ENCODE data around the gene USB1. TPM values are rescaled to one million over a fixed set of nuclear protein-coding genes. Genes with fewer than 3 reads are reported as not detected.

Gene USB1
- total and polyA plus RNA-seq, 11 donors, result 20.3 to 61.9 (median 34.4) TPM

DNA sequence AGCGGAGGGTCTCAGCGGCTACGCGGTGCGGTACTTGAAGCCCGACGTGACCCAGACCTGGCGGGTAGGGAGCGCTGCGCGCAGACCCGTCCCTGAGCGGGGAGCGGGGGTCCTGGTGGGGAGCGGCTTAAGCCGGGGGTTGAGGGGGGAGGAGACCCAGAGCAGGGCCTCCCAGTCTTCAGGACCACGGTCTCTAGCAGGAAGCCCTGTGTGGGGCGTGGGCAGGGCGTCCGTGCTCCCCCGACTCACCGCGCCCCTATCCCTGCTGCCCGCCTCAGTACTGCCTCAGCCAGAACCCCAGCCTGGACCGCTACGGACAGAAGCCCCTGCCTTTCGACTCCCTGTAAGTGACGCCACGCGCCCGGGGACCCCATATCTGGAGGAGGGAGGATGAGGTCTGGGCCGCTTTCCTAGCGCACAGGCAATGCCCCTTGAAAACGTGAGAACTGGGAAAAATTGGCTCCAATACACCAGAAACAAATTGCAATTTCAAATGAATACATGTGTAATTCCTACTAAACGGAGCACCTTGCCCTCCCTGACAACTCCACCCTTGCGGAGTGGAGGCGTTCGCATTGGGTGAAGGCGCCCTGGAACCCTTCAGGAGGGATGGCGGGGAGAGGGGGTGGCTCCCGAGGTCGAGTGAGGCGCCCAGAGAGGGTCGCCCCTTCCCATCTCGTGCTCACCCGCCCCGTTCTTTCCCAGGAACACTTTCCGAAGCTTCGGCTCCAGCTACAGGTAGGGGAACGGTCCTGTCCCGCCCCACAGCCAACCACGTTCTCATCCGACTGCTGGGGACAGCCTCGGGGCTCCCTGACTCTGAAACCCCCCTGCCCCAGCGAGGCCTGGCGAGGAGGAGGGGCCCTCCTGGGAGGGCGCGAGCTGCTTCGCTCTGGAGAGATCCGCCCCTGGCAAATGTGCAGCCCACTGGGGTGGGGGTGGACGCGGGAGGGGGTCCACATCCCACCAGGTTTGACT is 15.7 kb upstream of the USB1 start:
- ATAC-seq (peak; percentile 21 to 50 (median 32)), DNase-seq (peak in 1 of 5 donors; percentile 66)
- intact Hi-C loops (cut with DNase I), result loop anchor here in 1 of 10 donors (10.0 kb wide), 1 partner anchor 401 kb away; no protein-coding TSS in a partner anchor
- peak overlapping the region in 1 of 12 donors; percentile 47 for H3K27ac ChIP-seq
- H3K27me3 ChIP-seq, result peaks cover 0 to 12% (median 0%) of the 10 kb centered on the region in 9 donors
- 17 to 32% (median 25%) methylated on average over 35 to 62 of the region's 62 CpGs for WGBS, 4 donors
- H3K9me3 ChIP-seq, result no peaks in the 10 kb centered on the region
- H3K4me1 ChIP-seq, result peaks cover 0 to 22% (median 10%) of the 10 kb centered on the region in 12 donors
- H3K36me3 ChIP-seq, result no peaks in the 10 kb centered on the region
- H3K4me3 ChIP-seq, result peak overlapping the region; percentile 34 to 67 (median 58)
- no peak for TF ChIP-seq POLR2A (IDR thresholded peaks at IDR 0.05)
- TF ChIP-seq, protein P1, sequence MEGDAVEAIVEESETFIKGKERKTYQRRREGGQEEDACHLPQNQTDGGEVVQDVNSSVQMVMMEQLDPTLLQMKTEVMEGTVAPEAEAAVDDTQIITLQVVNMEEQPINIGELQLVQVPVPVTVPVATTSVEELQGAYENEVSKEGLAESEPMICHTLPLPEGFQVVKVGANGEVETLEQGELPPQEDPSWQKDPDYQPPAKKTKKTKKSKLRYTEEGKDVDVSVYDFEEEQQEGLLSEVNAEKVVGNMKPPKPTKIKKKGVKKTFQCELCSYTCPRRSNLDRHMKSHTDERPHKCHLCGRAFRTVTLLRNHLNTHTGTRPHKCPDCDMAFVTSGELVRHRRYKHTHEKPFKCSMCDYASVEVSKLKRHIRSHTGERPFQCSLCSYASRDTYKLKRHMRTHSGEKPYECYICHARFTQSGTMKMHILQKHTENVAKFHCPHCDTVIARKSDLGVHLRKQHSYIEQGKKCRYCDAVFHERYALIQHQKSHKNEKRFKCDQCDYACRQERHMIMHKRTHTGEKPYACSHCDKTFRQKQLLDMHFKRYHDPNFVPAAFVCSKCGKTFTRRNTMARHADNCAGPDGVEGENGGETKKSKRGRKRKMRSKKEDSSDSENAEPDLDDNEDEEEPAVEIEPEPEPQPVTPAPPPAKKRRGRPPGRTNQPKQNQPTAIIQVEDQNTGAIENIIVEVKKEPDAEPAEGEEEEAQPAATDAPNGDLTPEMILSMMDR (IDR thresholded peaks at IDR 0.05), result no peak

DNA sequence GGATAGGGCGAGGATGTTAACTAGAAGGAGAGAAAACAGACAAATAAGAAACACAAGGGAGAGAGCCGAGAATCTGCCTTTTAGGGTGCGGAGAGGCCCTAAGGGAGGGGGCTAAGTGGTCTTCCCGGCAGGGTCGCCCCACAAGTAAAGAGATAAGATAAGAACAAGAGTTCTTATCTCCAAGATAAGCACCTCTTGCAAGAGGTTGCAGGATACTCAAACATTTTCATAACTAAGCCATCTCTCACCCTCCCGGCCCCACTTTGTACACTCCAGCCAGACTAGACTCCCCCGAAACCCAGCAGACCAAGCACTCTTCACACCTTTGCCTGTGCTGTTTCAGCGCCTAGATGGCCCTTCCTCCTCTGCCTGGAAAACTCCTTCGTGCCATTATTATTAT is 15.0 kb upstream of the USB1 start:
- Histone ChIP-seq H3K27me3 (peaks cover 0 to 12% (median 0%) of the 10 kb centered on the region in 9 donors), H3K4me3 (no peak overlapping the region), H3K9me3 (no peaks in the 10 kb centered on the region), H3K4me1 (peaks cover 0 to 22% (median 10%) of the 10 kb centered on the region in 12 donors), H3K27ac (no peak overlapping the region), H3K36me3 (no peaks in the 10 kb centered on the region)
- DNase-seq (peak in 1 of 5 donors; percentile 7), ATAC-seq (no peak)
- intact Hi-C loops (cut with DNase I), result loop anchor here in 1 of 10 donors (10.0 kb wide), 1 partner anchor 401 kb away; no protein-coding TSS in a partner anchor
- TF ChIP-seq, protein P1 (IDR thresholded peaks at IDR 0.05), result no peak
- no peak for TF ChIP-seq POLR2A (IDR thresholded peaks at IDR 0.05)
- WGBS, 4 donors, result 63 to 74% (median 70%) methylated on average over 9 of the region's 9 CpGs

DNA sequence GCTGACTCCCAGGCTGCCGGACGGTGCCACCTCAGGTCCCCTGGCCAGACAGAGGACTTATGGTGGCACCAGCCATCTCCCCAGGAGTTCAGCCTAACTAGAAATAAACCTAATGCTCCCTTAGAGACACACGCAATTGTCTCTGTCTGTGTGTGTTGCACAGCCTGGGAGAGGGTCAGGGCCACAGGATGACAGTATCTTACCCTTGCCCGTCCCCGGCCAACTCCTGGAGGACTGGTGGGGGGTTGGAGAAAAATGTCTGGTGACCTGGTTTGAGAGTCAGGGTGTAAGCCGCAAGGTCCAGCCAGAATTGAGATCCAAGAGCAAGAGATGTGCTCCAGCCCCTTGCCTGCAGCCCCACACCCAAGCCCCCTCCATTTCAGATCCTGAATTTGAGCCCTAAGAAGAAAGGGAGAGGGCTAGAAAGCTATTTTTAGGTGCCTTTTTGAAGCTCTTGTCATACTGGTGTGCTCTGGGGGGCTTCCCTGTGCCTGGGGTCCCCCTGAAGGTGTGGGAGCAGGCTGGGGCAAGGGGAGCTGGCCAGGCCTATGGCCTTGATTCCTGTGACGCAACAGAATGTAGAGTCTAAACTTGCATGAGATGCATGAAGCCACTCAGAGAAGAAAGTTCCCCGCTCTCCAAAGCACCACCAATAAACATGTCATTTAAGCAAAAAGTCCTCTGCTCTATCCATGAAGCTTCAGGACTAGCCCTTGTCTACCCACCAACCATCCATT is 13.6 kb upstream of the USB1 start:
- 96 to 98% (median 97%) methylated on average over 8 of the region's 8 CpGs for WGBS, 4 donors
- DNase-seq, result peak in 1 of 5 donors; percentile 44
- no peaks in the 10 kb centered on the region for H3K9me3 ChIP-seq
- H3K27me3 ChIP-seq, result peaks cover 0 to 12% (median 0%) of the 10 kb centered on the region in 9 donors
- no peaks in the 10 kb centered on the region for H3K36me3 ChIP-seq
- H3K4me3 ChIP-seq, result no peak overlapping the region
- H3K27ac ChIP-seq, result no peak overlapping the region
- ATAC-seq, result no peak
- H3K4me1 ChIP-seq, result peaks cover 0 to 22% (median 10%) of the 10 kb centered on the region in 12 donors
- intact Hi-C loops (cut with DNase I), result loop anchor here in 1 of 10 donors (10.0 kb wide), 1 partner anchor 403 kb away; no protein-coding TSS in a partner anchor
- TF ChIP-seq, protein P1 (IDR thresholded peaks at IDR 0.05), result no peak
- TF ChIP-seq POLR2A (IDR thresholded peaks at IDR 0.05), result no peak

Data from heart left ventricle (tissue), 16 donors.